ENCODE data around the gene WIPF1. TPM values are rescaled to one million over a fixed set of nuclear protein-coding genes. Genes with fewer than 3 reads are reported as not detected.

WIPF1 gene
- total RNA-seq, 1 experiment from 2014 or later = 0.59 TPM

DNA sequence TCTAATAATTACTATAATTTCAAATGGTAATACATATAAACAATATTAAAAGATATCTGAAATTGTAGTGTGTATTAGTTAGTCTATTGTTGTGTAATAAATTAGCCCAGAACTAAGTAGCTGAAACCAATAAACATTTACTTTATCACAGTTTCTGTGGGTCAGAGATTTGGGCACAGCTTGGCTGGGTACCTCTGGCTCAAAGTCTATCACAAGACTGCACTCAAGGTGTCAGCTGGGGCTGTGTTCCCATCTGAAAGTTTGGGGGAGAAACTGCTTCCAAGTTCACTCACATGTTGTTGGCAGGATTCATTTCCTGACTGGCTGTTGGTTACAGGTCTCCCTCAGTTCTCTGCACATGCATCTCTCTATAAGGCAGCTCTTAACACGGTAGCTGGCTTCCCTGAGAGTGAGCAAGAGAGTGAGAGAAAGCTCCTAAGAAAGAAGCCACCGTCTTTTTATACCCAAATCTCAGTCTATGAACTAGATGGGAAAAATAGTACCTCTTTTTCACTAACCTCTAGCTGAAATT lies 25.6 kb upstream of the WIPF1 start:
- Histone ChIP-seq H4K20me1 (ENCODE audit: insufficient read depth) (no peaks in the 10 kb centered on the region), H3K27ac (ENCODE audit: low read depth, low read length) (no peak overlapping the region), H3K9ac (ENCODE audit: low read length) (no peak overlapping the region), H3K27me3 (ENCODE audit: insufficient read depth, low read length) (peaks cover 3% of the 10 kb centered on the region; the same call in 1 of the 2 replicates), H3K4me1 (ENCODE audit: control insufficient read depth in 1 of 2, insufficient read depth in 2 of 2, low read length in 2 of 2) (0 out of 4 replicates have a peak, but pooled peaks cover 0 to under 1% of the 10 kb centered on the region in 2 experiments), H3K9me3 (ENCODE audit: control insufficient read depth in 1 of 2, insufficient read depth in 1 of 2, low read depth in 1 of 2, low read length in 2 of 2) (no peaks in the 10 kb centered on the region), H3K79me2 (ENCODE audit: insufficient read depth, low read length) (no peaks in the 10 kb centered on the region), H3K4me3 (replicated peaks in 1 of 2; ENCODE audit: low read depth in 1 of 2, low read length in 2 of 2) (no peak overlapping the region), H3K4me2 (ENCODE audit: low read length) (no peak overlapping the region), H3K9me2 (ENCODE audit: insufficient read depth) (no peaks in the 10 kb centered on the region), H2AFZ (ENCODE audit: low read depth, low read length, poor library complexity, severe bottlenecking) (no peak overlapping the region), H3K36me3 (ENCODE audit: control insufficient read depth in 1 of 2, insufficient read depth in 2 of 2, low read length in 2 of 2) (no peaks in the 10 kb centered on the region)
- no peak for TF ChIP-seq POLR2A (IDR thresholded peaks at IDR 0.05; ENCODE audit: borderline replicate concordance, extremely low read depth, insufficient read depth, insufficient read length)
- TF ChIP-seq, protein P1, sequence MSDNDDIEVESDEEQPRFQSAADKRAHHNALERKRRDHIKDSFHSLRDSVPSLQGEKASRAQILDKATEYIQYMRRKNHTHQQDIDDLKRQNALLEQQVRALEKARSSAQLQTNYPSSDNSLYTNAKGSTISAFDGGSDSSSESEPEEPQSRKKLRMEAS (IDR thresholded peaks at IDR 0.05) = no peak
- TF ChIP-seq ELF1 (IDR thresholded peaks at IDR 0.05; ENCODE audit: borderline replicate concordance, low read depth) = no peak
- no peak for TF ChIP-seq ZNF274 (IDR thresholded peaks at IDR 0.05; ENCODE audit: low read depth, low read length)
- TF ChIP-seq, protein P2, sequence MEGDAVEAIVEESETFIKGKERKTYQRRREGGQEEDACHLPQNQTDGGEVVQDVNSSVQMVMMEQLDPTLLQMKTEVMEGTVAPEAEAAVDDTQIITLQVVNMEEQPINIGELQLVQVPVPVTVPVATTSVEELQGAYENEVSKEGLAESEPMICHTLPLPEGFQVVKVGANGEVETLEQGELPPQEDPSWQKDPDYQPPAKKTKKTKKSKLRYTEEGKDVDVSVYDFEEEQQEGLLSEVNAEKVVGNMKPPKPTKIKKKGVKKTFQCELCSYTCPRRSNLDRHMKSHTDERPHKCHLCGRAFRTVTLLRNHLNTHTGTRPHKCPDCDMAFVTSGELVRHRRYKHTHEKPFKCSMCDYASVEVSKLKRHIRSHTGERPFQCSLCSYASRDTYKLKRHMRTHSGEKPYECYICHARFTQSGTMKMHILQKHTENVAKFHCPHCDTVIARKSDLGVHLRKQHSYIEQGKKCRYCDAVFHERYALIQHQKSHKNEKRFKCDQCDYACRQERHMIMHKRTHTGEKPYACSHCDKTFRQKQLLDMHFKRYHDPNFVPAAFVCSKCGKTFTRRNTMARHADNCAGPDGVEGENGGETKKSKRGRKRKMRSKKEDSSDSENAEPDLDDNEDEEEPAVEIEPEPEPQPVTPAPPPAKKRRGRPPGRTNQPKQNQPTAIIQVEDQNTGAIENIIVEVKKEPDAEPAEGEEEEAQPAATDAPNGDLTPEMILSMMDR (IDR thresholded peaks at IDR 0.05 in 2 of 3, conservative IDR thresholded peaks at IDR 0.05 in 1 of 3; ENCODE audit: borderline replicate concordance in 1 of 3, insufficient read depth in 1 of 3, low read depth in 2 of 3, low read length in 2 of 3) = no peak
- no peak for TF ChIP-seq EGR1 (IDR thresholded peaks at IDR 0.05; ENCODE audit: low read depth)
- no peak for TF ChIP-seq JUND (IDR thresholded peaks at IDR 0.05)
- BruUV-seq (replicated peaks) = no TSS peak
- RAD21 ChIA-PET (ENCODE audit: low non-redundant PET in 1 of 2, low total read pairs in 2 of 2, uncharacterized antibody in 2 of 2, unreplicated experiment in 2 of 2) = no interaction called here
- DNase-seq (ENCODE audit: low read depth, low spot score) (no peak), ATAC-seq (no peak)
- POLR2A ChIA-PET = no interaction called here
- intact Hi-C loops (cut with micrococcal nuclease) = no loop called here
- CTCF ChIA-PET = no interaction called here

DNA sequence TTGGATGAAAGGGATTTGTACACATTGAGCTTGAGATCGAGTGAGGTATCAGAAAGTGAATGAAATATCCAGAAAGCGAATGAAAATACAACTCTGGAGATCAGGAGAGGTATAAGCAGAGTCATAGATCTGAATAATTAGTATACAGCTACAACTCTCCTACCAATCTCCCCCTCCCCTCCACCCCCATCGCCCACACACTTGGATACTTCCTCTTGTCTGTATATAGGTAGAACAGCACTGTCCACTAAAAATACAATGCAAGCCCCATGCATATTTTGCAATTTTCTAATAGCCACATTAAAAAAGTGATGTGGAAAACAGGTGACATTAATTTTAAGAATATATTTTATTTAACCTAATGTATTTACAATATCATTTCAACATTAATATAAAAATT lies 23.7 kb upstream of the WIPF1 start:
- TF ChIP-seq, protein P3, sequence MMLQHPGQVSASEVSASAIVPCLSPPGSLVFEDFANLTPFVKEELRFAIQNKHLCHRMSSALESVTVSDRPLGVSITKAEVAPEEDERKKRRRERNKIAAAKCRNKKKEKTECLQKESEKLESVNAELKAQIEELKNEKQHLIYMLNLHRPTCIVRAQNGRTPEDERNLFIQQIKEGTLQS (IDR thresholded peaks at IDR 0.05) = no peak
- TF ChIP-seq, protein P4, sequence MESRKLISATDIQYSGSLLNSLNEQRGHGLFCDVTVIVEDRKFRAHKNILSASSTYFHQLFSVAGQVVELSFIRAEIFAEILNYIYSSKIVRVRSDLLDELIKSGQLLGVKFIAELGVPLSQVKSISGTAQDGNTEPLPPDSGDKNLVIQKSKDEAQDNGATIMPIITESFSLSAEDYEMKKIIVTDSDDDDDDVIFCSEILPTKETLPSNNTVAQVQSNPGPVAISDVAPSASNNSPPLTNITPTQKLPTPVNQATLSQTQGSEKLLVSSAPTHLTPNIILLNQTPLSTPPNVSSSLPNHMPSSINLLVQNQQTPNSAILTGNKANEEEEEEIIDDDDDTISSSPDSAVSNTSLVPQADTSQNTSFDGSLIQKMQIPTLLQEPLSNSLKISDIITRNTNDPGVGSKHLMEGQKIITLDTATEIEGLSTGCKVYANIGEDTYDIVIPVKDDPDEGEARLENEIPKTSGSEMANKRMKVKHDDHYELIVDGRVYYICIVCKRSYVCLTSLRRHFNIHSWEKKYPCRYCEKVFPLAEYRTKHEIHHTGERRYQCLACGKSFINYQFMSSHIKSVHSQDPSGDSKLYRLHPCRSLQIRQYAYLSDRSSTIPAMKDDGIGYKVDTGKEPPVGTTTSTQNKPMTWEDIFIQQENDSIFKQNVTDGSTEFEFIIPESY (IDR thresholded peaks at IDR 0.05; ENCODE audit: extremely low read depth, insufficient replicate concordance, low read length) = no peak
- no peak for TF ChIP-seq RAD21 (IDR thresholded peaks at IDR 0.05; ENCODE audit: low read depth)
- no peak for TF ChIP-seq SIN3A (IDR thresholded peaks at IDR 0.05; ENCODE audit: low read depth)
- TF ChIP-seq CEBPB (IDR thresholded peaks at IDR 0.05; ENCODE audit: low read depth) = no peak
- TF ChIP-seq TCF7L2 (IDR thresholded peaks at IDR 0.05; ENCODE audit: borderline replicate concordance, extremely low read depth, insufficient read depth, insufficient read length) = no peak
- TF ChIP-seq JUND (IDR thresholded peaks at IDR 0.05) = no peak
- TF ChIP-seq SRF (IDR thresholded peaks at IDR 0.05; ENCODE audit: low read depth) = no peak
- no peak for TF ChIP-seq POLR2A (IDR thresholded peaks at IDR 0.05; ENCODE audit: borderline replicate concordance, extremely low read depth, insufficient read depth, insufficient read length)
- TF ChIP-seq EGR1 (IDR thresholded peaks at IDR 0.05; ENCODE audit: low read depth) = no peak
- TF ChIP-seq, protein P1 (IDR thresholded peaks at IDR 0.05) = no peak
- no peak for TF ChIP-seq EZH2 (IDR thresholded peaks at IDR 0.05)
- CTCF ChIA-PET = no interaction called here

More for the DNA sequence above, 23.7 kb upstream of the WIPF1 start:
- no peaks in the 10 kb centered on the region for H4K20me1 ChIP-seq (ENCODE audit: insufficient read depth)
- H3K27me3 ChIP-seq (ENCODE audit: insufficient read depth, low read length) = peaks cover 3% of the 10 kb centered on the region; the same call in 1 of the 2 replicates
- no peak overlapping the region for H2AFZ ChIP-seq (ENCODE audit: low read depth, low read length, poor library complexity, severe bottlenecking)
- no peaks in the 10 kb centered on the region for H3K9me2 ChIP-seq (ENCODE audit: insufficient read depth)
- H3K9me3 ChIP-seq (ENCODE audit: control insufficient read depth in 1 of 2, insufficient read depth in 1 of 2, low read depth in 1 of 2, low read length in 2 of 2) = no peaks in the 10 kb centered on the region
- ChIA-PET POLR2A (interaction anchor here (0.7 kb wide), 1 partner anchor 11 kb away, joined by 3 read pairs; no protein-coding TSS in a partner anchor), RAD21 (ENCODE audit: low non-redundant PET in 1 of 2, low total read pairs in 2 of 2, uncharacterized antibody in 2 of 2, unreplicated experiment in 2 of 2) (no interaction called here)
- H3K27ac ChIP-seq (ENCODE audit: low read depth, low read length) = no peak overlapping the region
- no peak for ATAC-seq
- H3K79me2 ChIP-seq (ENCODE audit: insufficient read depth, low read length) = no peaks in the 10 kb centered on the region
- 0 out of 4 replicates have a peak, but pooled peaks cover 0 to 2% of the 10 kb centered on the region in 2 experiments for H3K4me1 ChIP-seq (ENCODE audit: control insufficient read depth in 1 of 2, insufficient read depth in 2 of 2, low read length in 2 of 2)
- no peak overlapping the region for H3K4me2 ChIP-seq (ENCODE audit: low read length)
- H3K4me3 ChIP-seq (replicated peaks in 1 of 2; ENCODE audit: low read depth in 1 of 2, low read length in 2 of 2) = no peak overlapping the region
- H3K36me3 ChIP-seq (ENCODE audit: control insufficient read depth in 1 of 2, insufficient read depth in 2 of 2, low read length in 2 of 2) = no peaks in the 10 kb centered on the region
- no TSS peak for BruUV-seq (replicated peaks)
- no peak overlapping the region for H3K9ac ChIP-seq (ENCODE audit: low read length)
- intact Hi-C loops (cut with micrococcal nuclease) = no loop called here
- no peak for DNase-seq (ENCODE audit: low read depth, low spot score)

All from HCT116 (cell line).